IgD-negative memory B cell (primary cell): ENCODE data around the gene PDZD2. TPM values are rescaled to one million over a fixed set of nuclear protein-coding genes. Genes with fewer than 3 reads are reported as not detected.
"Not testable (repeated sequence)": the region's sequence is repeated elsewhere in the genome, so short reads cannot be mapped to it uniquely, and the experiment has no call there.

ENCODE experiments used
- H3K27ac Mint-ChIP-seq, 3 donors: one replicate each; pipeline ENCODE4 v1.8.0; 2020 to 2022; ENCODE audit warnings: mild to moderate bottlenecking in 3 of 3, mixed read lengths in 3 of 3, moderate library complexity in 1 of 3
- H3K27me3 Mint-ChIP-seq: one replicate; pipeline ENCODE4 v1.8.0; 2021; ENCODE audit warnings: mixed read lengths
- H3K36me3 Mint-ChIP-seq: one replicate; pipeline ENCODE4 v1.8.0; 2020; ENCODE audit warnings: mild to moderate bottlenecking, mixed read lengths
- H3K4me1 Mint-ChIP-seq, 3 donors: one replicate each; pipeline ENCODE4 v1.8.0; 2020 to 2022; ENCODE audit warnings: mixed read lengths in 3 of 3, mild to moderate bottlenecking in 1 of 3
- H3K4me3 Mint-ChIP-seq, 4 donors: one replicate each; pipeline ENCODE4 v1.8.0; 2020 to 2022; ENCODE audit warnings: mild to moderate bottlenecking in 4 of 4, mixed read lengths in 4 of 4, moderate library complexity in 3 of 4
- H3K9me3 Mint-ChIP-seq, 3 donors: one replicate each; pipeline ENCODE4 v1.8.0; 2020 to 2021; ENCODE audit warnings: mixed read lengths in 3 of 3, mild to moderate bottlenecking in 1 of 3
- polyA plus RNA-seq: library from polyadenylated mRNA; unstranded; fragments of 300-500 nt; fragmentation: Illumina TruSeq; gene quantifications from one replicate; pipeline ENCODE4 v1.2.3, GENCODE V29; 2021

PDZD2 gene
- polyA plus RNA-seq, 1 donor from 2014 or later: 0.16 TPM

- peaks cover 0 to 7% (median 6%) of the 10 kb centered on the region in 3 donors for H3K4me1 Mint-ChIP-seq
- no peak overlapping the region for H3K27ac Mint-ChIP-seq
- H3K36me3 Mint-ChIP-seq: no peaks in the 10 kb centered on the region
- peaks cover 2% of the 10 kb centered on the region for H3K27me3 Mint-ChIP-seq
- no peak overlapping the region for H3K4me3 Mint-ChIP-seq
- H3K9me3 Mint-ChIP-seq: no peaks in the 10 kb centered on the region
Observed at GRCh38 chr5:31770998-31771397, 132.1 kb downstream of the PDZD2 start.

- H3K4me3 Mint-ChIP-seq: no peak overlapping the region
- no peaks in the 10 kb centered on the region for H3K9me3 Mint-ChIP-seq
- H3K27ac Mint-ChIP-seq: no peak overlapping the region
- H3K27me3 Mint-ChIP-seq: peaks cover 2% of the 10 kb centered on the region
- no peaks in the 10 kb centered on the region for H3K36me3 Mint-ChIP-seq
- H3K4me1 Mint-ChIP-seq: peaks cover 0 to 7% (median 6%) of the 10 kb centered on the region in 3 donors
Observed at GRCh38 chr5:31771500-31771899, 132.6 kb downstream of the PDZD2 start.

GRCh38 chr5:31776294-31776693 lies 137.4 kb downstream of the PDZD2 start:
- not testable (repeated sequence) for H3K9me3 Mint-ChIP-seq, H3K27ac Mint-ChIP-seq, H3K4me1 Mint-ChIP-seq, H3K36me3 Mint-ChIP-seq, H3K4me3 Mint-ChIP-seq, H3K27me3 Mint-ChIP-seq

- H3K4me1 Mint-ChIP-seq: peaks cover 3 to 7% (median 7%) of the 10 kb centered on the region in 3 donors
- peaks cover 4% of the 10 kb centered on the region for H3K27me3 Mint-ChIP-seq
- no peak overlapping the region for H3K4me3 Mint-ChIP-seq
- no peak overlapping the region for H3K27ac Mint-ChIP-seq
- no peaks in the 10 kb centered on the region for H3K36me3 Mint-ChIP-seq
- H3K9me3 Mint-ChIP-seq: peaks cover 0 to 3% (median 0%) of the 10 kb centered on the region in 3 donors
Observed at GRCh38 chr5:31776976-31777651, 138.2 kb downstream of the PDZD2 start.

- H3K27ac Mint-ChIP-seq: no peak overlapping the region
- no peaks in the 10 kb centered on the region for H3K36me3 Mint-ChIP-seq
- H3K9me3 Mint-ChIP-seq: peaks cover 0 to 3% (median 0%) of the 10 kb centered on the region in 3 donors
- H3K27me3 Mint-ChIP-seq: peaks cover 3% of the 10 kb centered on the region
- no peak overlapping the region for H3K4me3 Mint-ChIP-seq
- peaks cover 3 to 7% (median 7%) of the 10 kb centered on the region in 3 donors for H3K4me1 Mint-ChIP-seq
Observed at GRCh38 chr5:31781772-31782171, 142.8 kb downstream of the PDZD2 start.

- no peak overlapping the region for H3K27ac Mint-ChIP-seq
- peaks cover 3% of the 10 kb centered on the region for H3K27me3 Mint-ChIP-seq
- H3K4me3 Mint-ChIP-seq: no peak overlapping the region
- peaks cover 3 to 7% (median 7%) of the 10 kb centered on the region in 3 donors for H3K4me1 Mint-ChIP-seq
- peaks cover 0 to 3% (median 0%) of the 10 kb centered on the region in 3 donors for H3K9me3 Mint-ChIP-seq
- no peaks in the 10 kb centered on the region for H3K36me3 Mint-ChIP-seq
Observed at GRCh38 chr5:31783086-31783645, 144.2 kb downstream of the PDZD2 start.

GRCh38 chr5:31783731-31784130 lies 144.8 kb downstream of the PDZD2 start:
- peaks cover 3% of the 10 kb centered on the region for H3K27me3 Mint-ChIP-seq
- H3K4me3 Mint-ChIP-seq: no peak overlapping the region
- H3K9me3 Mint-ChIP-seq: no peaks in the 10 kb centered on the region
- H3K4me1 Mint-ChIP-seq: peaks cover 3 to 7% (median 7%) of the 10 kb centered on the region in 3 donors
- peak overlapping the region in 1 of 3 donors; percentile 11 for H3K27ac Mint-ChIP-seq
- no peaks in the 10 kb centered on the region for H3K36me3 Mint-ChIP-seq

- peaks cover 0 to 1% (median 0%) of the 10 kb centered on the region in 3 donors for H3K4me1 Mint-ChIP-seq
- H3K27me3 Mint-ChIP-seq: no peaks in the 10 kb centered on the region
- no peak overlapping the region for H3K27ac Mint-ChIP-seq
- H3K9me3 Mint-ChIP-seq: no peaks in the 10 kb centered on the region
- no peak overlapping the region for H3K4me3 Mint-ChIP-seq
- H3K36me3 Mint-ChIP-seq: no peaks in the 10 kb centered on the region
Observed at GRCh38 chr5:31786090-31786631, 147.2 kb downstream of the PDZD2 start.

GRCh38 chr5:31794009-31794408 lies 155.1 kb downstream of the PDZD2 start:
- Mint-ChIP-seq H3K36me3 (no peaks in the 10 kb centered on the region), H3K4me1 (peaks cover 0 to 4% (median 0%) of the 10 kb centered on the region in 3 donors), H3K4me3 (no peak overlapping the region), H3K9me3 (peaks cover 0 to 2% (median 2%) of the 10 kb centered on the region in 3 donors), H3K27ac (no peak overlapping the region), H3K27me3 (no peaks in the 10 kb centered on the region)

GRCh38 chr5:31798168-31798567 lies 159.2 kb downstream of the PDZD2 start:
- no peak overlapping the region for H3K4me3 Mint-ChIP-seq
- H3K4me1 Mint-ChIP-seq: peaks cover 0 to 4% (median 0%) of the 10 kb centered on the region in 3 donors
- H3K36me3 Mint-ChIP-seq: no peaks in the 10 kb centered on the region
- peaks cover 0 to 8% (median 2%) of the 10 kb centered on the region in 3 donors for H3K9me3 Mint-ChIP-seq
- peak overlapping the region in 1 of 3 donors; percentile 41 for H3K27ac Mint-ChIP-seq
- H3K27me3 Mint-ChIP-seq: peaks cover 3% of the 10 kb centered on the region

GRCh38 chr5:31800351-31800750 lies 161.4 kb downstream of the PDZD2 start:
- Mint-ChIP-seq H3K36me3 (peaks cover 2% of the 10 kb centered on the region), H3K9me3 (peaks cover 0 to 8% (median 0%) of the 10 kb centered on the region in 3 donors), H3K27ac (no peak overlapping the region), H3K4me3 (no peak overlapping the region), H3K27me3 (peaks cover 3% of the 10 kb centered on the region), H3K4me1 (no peaks in the 10 kb centered on the region)

- Mint-ChIP-seq H3K36me3 (peaks cover 2% of the 10 kb centered on the region), H3K27me3 (peaks cover 8% of the 10 kb centered on the region), H3K9me3 (peaks cover 0 to 4% (median 0%) of the 10 kb centered on the region in 3 donors), H3K4me3 (no peak overlapping the region), H3K4me1 (no peaks in the 10 kb centered on the region), H3K27ac (no peak overlapping the region)
Observed at GRCh38 chr5:31805785-31806400, 167.0 kb downstream of the PDZD2 start.

GRCh38 chr5:31806561-31806960 lies 167.6 kb downstream of the PDZD2 start:
- Mint-ChIP-seq H3K27ac (no peak overlapping the region), H3K27me3 (peaks cover 4% of the 10 kb centered on the region)

GRCh38 chr5:31807789-31808540 lies 169.0 kb downstream of the PDZD2 start:
- no peak overlapping the region for H3K4me3 Mint-ChIP-seq
- H3K9me3 Mint-ChIP-seq: peaks cover 0 to 1% (median 0%) of the 10 kb centered on the region in 3 donors
- peaks cover 4% of the 10 kb centered on the region for H3K27me3 Mint-ChIP-seq
- H3K27ac Mint-ChIP-seq: no peak overlapping the region
- peaks cover 2% of the 10 kb centered on the region for H3K36me3 Mint-ChIP-seq
- H3K4me1 Mint-ChIP-seq: no peaks in the 10 kb centered on the region

More at GRCh38 chr5:31806561-31806960, 167.6 kb downstream of the PDZD2 start:
- no peak overlapping the region for H3K4me3 Mint-ChIP-seq
- peaks cover 2% of the 10 kb centered on the region for H3K36me3 Mint-ChIP-seq
- no peaks in the 10 kb centered on the region for H3K4me1 Mint-ChIP-seq
- H3K9me3 Mint-ChIP-seq: peaks cover 0 to 4% (median 0%) of the 10 kb centered on the region in 3 donors
